ENCODE data around the gene MTG1.

The MTG1 gene

GRCh38 chr10:133456041-133456951, 62.3 kb downstream of the MTG1 start:
- no peak for ATAC-seq
- no peak for TF ChIP-seq PPARA (CRISPR knock-in tag; IDR thresholded peaks at IDR 0.05; ENCODE audit: borderline replicate concordance)

- TF ChIP-seq TOX (CRISPR knock-in tag; IDR thresholded peaks at IDR 0.05; ENCODE audit: borderline replicate concordance): no peak
- no peak for TF ChIP-seq ZFP3 (CRISPR knock-in tag; IDR thresholded peaks at IDR 0.05)
- TF ChIP-seq ZNF565 (CRISPR knock-in tag; conservative IDR thresholded peaks at IDR 0.05; ENCODE audit: low read depth): no peak
- TF ChIP-seq TCF4 (CRISPR knock-in tag; IDR thresholded peaks at IDR 0.05; ENCODE audit: borderline replicate concordance): no peak
- TF ChIP-seq OSR1 (CRISPR knock-in tag; IDR thresholded peaks at IDR 0.05): no peak
- TF ChIP-seq SNAI2 (CRISPR knock-in tag; IDR thresholded peaks at IDR 0.05): no peak
- TF ChIP-seq POU6F1 (CRISPR knock-in tag; IDR thresholded peaks at IDR 0.05; ENCODE audit: borderline replicate concordance, low read depth): no peak
- TF ChIP-seq CREB5 (CRISPR knock-in tag; IDR thresholded peaks at IDR 0.05; ENCODE audit: low read depth): no peak
- TF ChIP-seq ISL1 (CRISPR knock-in tag; IDR thresholded peaks at IDR 0.05): no peak
- no peak for TF ChIP-seq RARB (CRISPR knock-in tag; IDR thresholded peaks at IDR 0.05)
- no peak for TF ChIP-seq BACH2 (CRISPR knock-in tag; IDR thresholded peaks at IDR 0.05; ENCODE audit: borderline replicate concordance)
- no peak for TF ChIP-seq ZFP30 (CRISPR knock-in tag; IDR thresholded peaks at IDR 0.05)
- TF ChIP-seq PATZ1 (CRISPR knock-in tag; IDR thresholded peaks at IDR 0.05; ENCODE audit: borderline replicate concordance): no peak
- no peak for TF ChIP-seq ZNF70 (CRISPR knock-in tag; IDR thresholded peaks at IDR 0.05)
- TF ChIP-seq ZC3H10 (CRISPR knock-in tag; IDR thresholded peaks at IDR 0.05): no peak
- no peak for TF ChIP-seq PPARA (CRISPR knock-in tag; IDR thresholded peaks at IDR 0.05; ENCODE audit: borderline replicate concordance)
- TF ChIP-seq CSRNP3 (CRISPR knock-in tag; IDR thresholded peaks at IDR 0.05): no peak
- no peak for TF ChIP-seq TSHZ2 (CRISPR knock-in tag; IDR thresholded peaks at IDR 0.05)
- no peak for TF ChIP-seq ESRRG (CRISPR knock-in tag; IDR thresholded peaks at IDR 0.05)
- TF ChIP-seq ARNTL (CRISPR knock-in tag; IDR thresholded peaks at IDR 0.05; ENCODE audit: borderline replicate concordance, low read depth): no peak
- no peak for ATAC-seq
These were observed 63.3 kb downstream of the MTG1 start for GRCh38 chr10:133457100-133457841.

Data from SK-N-SH treated with all-trans-retinoic acid at 6 μM for 48 hours (cell line).